ENCODE data around the gene ST6GAL1. TPM values are rescaled to one million over a fixed set of nuclear protein-coding genes. Genes with fewer than 3 reads are reported as not detected.

ST6GAL1 gene
- polyA plus RNA-seq, 1 donor = 15.8 TPM

- DNase-seq = no peak
Observed at GRCh38 chr3:187080799-187081450, 150.6 kb downstream of the ST6GAL1 start.

DNA sequence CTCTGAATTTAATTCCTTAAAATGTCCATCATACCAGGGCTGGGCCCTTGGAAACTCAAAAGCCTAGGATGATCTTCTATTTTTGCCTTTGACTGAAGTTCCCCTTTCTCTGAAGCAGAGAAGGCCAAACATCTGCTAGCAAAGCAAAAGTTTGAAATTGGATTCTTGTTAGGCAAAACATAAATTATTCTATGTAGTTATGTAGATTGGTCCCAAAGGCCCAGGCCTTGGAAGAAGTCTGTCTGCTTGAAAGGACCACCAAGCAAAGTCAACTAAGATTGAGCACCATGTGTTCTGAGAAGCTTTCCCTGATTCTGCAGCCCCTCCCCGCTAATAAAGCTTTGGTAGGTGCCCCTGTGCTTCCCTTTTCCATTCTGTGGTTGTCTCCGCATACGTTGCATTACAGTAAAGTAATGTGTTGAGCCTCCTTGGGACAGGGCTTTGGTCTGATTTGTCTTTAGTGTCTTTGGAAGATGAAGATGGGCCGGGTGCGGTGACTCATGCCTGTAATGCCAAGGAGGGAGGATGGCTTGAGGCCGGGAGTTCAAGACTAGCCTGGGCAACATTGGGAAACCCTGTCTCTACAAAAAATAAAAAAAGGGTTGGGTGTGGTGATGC is 152.5 kb downstream of the ST6GAL1 start:
- DNase-seq = peak; percentile 23

- no peak for DNase-seq
Observed at GRCh38 chr3:187084126-187084525, 153.8 kb downstream of the ST6GAL1 start.

- no peak for DNase-seq
Observed at GRCh38 chr3:187084580-187084979, 154.3 kb downstream of the ST6GAL1 start.

- DNase-seq = no peak
Observed at GRCh38 chr3:187085021-187085666, 154.8 kb downstream of the ST6GAL1 start.

- no peak for DNase-seq
Observed at GRCh38 chr3:187085933-187086332, 155.6 kb downstream of the ST6GAL1 start.

- DNase-seq = no peak
Observed at GRCh38 chr3:187086831-187087230, 156.5 kb downstream of the ST6GAL1 start.

DNA sequence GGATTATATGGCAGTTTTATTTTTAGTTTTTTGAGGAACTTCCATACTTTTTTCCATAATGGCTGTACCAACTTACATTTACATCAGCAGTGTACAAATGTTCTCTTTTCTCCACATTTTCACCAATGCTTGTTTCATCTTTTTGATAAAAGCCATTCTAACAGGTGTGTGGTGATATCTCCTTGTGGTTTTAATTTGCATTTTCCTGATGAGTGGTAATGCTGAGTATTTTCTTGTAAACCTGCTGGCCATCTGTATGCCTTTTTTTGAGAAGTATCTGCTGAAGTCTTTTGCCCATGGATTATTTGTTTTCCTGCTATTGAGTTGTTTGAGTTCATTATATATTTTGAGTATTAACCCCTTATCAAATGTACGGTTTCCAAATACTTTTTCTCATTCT is 158.4 kb downstream of the ST6GAL1 start:
- DNase-seq = no peak

DNA sequence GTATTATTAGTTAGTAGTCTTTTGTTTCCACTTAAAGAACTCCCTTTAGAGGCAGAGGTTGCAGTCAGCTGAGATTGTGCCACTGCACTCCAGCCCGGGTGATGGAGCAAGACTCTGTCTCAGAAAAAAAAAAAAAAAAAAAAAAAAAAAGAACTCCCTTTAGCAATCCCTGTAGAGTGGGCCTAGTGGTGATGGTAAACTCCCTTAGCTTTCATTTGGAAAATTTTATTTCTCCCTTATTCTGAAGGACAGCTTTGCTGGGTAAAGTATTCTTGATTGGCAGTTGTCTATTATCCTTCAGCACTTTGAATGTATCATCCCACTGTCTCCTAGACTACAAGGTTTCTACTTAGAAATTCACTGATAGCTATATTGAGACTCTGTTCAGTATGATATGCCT is 163.0 kb downstream of the ST6GAL1 start:
- no peak for DNase-seq

- no peak for DNase-seq
Observed at GRCh38 chr3:187098923-187099512, 168.7 kb downstream of the ST6GAL1 start.

- peak; percentile 68 for DNase-seq
Observed at GRCh38 chr3:187101184-187102072, 171.1 kb downstream of the ST6GAL1 start.

GRCh38 chr3:187102073-187102634 is 171.8 kb downstream of the ST6GAL1 start:
- no peak for DNase-seq

DNA sequence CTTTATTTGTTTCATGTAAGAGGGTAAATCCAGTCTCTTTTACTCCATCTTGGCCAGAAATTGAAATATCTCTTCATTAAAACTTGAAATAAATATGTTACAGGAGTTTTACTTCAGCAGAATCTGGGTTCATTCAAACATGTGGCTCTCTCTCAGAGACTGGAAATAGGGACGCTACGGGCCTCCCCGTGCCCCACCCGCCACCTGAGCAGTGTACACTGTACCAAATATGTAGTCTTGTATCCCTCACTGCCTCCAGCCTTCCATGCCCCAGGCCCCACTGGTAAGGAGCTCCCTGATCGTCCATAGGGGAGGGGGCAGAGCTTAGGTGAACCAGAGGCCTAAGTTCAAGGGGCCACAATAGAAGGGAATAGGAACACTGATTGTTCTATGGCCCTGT is 172.9 kb downstream of the ST6GAL1 start:
- no peak for DNase-seq

- DNase-seq = no peak
Observed at GRCh38 chr3:187104342-187104741, 174.0 kb downstream of the ST6GAL1 start.

GRCh38 chr3:187104933-187105332 is 174.6 kb downstream of the ST6GAL1 start:
- peak; percentile 83 for DNase-seq

DNA sequence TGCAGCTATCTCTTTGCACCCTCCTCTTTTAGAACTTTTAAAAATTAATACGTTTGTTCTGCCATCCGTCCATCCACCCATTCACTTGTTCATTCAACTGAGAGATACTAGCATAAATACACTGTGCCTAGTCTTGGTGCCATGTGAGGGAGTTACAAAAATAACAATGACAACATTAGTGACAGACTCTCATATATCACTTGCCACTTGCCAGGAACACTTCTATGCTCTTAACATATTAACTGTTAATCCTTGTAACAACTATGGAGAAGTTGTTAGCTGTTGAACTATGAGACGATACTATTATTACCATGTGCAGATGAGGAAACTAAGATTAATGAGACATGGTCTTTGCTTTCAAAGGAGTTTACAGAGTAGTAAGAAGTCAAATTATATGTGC is 175.4 kb downstream of the ST6GAL1 start:
- DNase-seq = no peak

DNA sequence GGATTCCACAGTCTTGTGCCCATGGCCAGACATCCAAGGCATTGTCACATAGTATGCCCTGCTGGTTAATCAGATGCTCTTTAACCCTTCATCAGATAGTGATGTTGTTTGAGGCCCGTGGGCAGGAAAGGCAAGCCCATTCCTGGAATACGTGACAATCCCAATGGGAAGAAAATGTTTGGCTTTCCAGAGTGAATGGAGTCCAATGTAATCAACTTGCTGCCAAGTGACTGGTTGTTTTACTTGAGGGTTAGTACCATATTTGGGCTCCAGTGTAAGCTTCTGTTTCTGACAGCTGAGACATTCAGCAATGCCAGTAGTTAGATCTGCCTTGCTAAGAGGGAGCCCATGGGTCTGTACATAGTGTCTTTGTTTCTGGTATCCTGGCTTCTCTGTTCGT is 177.7 kb downstream of the ST6GAL1 start:
- DNase-seq = no peak

DNA sequence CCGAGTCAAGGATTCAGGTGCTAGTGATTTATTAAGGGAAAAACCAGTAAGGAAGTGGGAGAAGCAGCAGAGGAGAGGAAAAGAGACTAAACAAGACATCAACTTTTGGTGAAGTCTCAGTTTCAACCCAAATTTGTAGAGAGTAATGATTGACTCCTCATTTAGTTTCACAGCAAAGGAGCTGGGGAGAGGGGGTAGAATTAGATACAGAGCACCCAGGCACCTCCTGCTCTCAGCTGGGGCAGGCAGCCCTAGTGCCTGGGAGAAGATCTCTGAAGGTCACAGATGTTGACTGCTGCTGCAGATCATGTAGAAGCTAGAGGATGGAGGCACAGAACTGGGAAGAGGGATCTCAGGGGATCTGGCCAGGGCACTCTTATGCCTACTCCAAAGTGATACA is 179.8 kb downstream of the ST6GAL1 start:
- no peak for DNase-seq

- peak; percentile 11 for DNase-seq
Observed at GRCh38 chr3:187112934-187113793, 182.8 kb downstream of the ST6GAL1 start.

GRCh38 chr3:187114511-187114910 is 184.2 kb downstream of the ST6GAL1 start:
- DNase-seq = no peak

DNA sequence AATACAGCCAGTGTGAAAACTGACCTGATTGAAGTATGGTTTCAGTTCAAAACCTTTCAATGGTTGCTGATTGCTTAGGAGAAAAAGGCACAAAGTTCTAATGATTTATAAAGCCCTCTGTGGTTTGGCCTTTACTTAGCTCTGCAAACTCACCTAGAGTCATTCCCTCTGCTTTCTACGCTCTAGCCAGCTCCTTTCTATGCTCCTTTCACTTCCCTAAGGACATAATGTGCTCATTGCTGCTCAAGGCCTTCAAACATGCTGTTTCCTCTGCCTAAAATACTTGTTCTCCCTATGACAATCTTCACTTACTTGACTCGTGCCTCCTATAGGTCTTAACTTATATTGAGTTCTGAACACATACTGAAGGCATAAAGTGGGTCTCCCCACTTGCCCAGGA is 190.0 kb downstream of the ST6GAL1 start:
- DNase-seq = no peak

Data from hindlimb muscle (tissue), 1 donor.